HG02943 (cell line): ENCODE results near the gene NR4A3.

Source experiments
- ATAC-seq: cut with Tn5 transposase; IDR thresholded peaks from one replicate; pipeline ENCODE4 v1.9.1; 2021; ENCODE audit warnings: mild to moderate bottlenecking, low read depth, moderate library complexity; ENCODE audit not compliant: unreplicated experiment

Gene NR4A3

DNA sequence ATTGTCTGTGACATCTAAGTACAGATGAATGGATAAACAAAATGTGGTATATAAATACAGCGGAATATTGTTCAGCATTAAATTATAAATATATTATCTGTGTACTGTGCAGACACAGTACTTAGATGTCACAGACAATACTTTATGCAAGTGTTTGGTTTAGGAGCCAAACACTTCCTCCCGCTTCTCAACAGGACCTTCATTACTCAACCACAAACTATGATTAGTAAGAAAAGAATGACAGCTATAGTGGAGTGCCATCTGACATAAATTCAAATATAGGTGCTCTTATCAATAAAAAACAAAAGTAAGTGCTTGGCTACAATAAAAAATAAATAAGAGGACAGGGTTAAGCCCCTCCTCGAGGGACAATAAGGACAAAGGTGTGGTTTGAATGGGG is 45.9 kb downstream of the NR4A3 start:
- no peak for ATAC-seq

DNA sequence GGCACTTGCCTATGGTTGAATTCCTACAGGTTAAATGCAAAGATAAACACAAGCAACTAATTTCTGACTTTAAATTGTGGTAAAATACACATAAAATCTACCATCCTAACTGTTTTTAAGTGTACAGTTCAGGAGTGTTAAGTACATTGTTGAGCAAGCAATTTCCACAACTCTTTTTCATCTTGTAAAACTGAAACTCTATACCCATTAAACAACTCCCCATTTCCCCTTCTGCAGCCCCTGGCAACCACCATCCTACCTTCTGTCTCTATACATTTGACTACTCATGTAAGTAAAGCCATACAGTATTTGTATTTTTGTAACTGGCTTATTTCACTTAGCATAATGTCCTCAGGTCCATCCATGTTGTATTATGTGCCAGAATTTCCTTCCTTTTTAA is 46.3 kb downstream of the NR4A3 start:
- ATAC-seq = no peak

DNA sequence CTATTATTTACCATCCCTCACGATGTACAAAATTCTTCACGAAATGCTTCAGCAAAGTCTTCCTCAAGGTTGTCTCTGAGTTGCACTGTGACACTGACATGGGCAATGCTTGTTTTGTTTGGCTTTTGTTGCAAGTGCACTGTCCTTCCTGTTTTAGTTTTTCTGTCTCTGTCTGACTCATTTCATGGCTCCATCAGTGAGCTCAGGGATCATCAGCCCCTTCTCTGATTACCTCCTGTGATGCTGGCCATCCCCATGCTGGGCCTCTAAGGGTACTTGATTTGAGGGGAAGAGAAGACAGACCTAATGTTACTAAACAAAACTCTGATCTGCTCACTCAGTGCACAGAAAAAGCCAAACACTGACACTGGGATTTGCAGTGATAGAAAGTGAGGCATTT is 47.2 kb downstream of the NR4A3 start:
- ATAC-seq = peak; percentile 69

DNA sequence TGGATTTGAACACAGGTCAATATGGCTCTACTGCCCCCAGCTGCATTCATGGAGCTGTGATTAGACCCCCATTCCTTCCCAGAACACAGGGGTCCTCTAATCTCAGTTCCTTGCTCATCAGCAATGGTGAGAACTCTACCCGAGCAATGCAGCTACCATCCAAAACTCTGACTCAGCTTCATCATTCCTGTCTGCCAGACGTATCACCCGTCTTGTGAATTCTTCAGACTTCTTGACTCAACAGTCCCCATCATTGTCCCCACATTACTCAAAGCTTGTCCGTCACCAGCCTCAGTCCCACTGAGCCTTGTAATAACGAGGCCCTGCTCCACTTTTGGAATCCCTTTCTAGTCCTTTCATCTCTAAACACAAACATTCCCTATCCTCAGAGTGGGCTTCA is 48.4 kb downstream of the NR4A3 start:
- ATAC-seq = no peak

DNA sequence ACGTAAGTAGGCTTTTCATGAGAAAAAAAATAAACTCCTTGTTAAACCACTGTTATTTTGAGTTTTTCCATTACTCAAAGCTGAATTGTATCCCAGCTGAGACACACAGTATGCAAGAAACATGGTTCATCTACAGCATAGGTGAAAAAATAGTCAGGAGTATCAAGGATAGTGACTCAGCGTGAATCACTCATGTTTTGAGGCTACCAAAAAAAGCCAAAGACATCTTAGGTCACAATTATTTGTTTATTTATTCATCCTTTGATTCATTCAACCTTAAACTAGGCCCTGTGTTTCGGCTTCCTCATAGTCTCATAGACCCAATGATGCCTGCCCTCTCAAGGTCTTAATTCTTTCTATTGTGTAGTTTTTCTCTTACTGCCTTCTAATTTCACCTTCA is 51.8 kb downstream of the NR4A3 start:
- no peak for ATAC-seq

DNA sequence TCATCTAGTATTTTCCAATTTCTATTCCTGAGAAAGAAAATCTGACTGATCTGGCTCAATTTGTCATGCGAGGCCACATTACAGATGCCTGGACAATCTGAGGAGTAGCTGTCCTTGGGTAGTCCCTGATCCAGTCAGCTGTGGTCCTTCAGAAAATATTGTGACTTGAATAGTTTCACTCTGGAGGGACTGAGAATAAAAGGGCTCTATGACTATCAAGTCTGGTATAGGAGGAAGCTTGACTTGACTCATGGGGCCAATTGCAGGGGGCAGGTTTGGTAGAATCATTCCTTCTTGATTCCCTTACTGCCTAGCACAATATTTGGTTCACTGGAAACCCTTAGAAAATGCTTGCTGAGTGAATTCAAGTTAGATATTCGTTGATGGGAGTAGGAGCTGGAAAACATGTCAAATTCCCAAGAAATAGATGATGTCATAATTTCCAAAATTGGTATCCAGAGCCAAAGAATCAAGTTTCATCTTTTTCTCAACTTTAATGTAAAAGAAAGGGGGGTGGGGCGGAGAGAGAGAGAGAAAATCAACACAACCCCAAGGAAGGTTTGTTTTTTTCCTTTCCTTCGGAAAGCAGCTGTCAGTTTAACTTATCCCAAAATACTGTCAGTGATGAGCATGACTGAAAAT is 52.4 kb downstream of the NR4A3 start:
- ATAC-seq = no peak

DNA sequence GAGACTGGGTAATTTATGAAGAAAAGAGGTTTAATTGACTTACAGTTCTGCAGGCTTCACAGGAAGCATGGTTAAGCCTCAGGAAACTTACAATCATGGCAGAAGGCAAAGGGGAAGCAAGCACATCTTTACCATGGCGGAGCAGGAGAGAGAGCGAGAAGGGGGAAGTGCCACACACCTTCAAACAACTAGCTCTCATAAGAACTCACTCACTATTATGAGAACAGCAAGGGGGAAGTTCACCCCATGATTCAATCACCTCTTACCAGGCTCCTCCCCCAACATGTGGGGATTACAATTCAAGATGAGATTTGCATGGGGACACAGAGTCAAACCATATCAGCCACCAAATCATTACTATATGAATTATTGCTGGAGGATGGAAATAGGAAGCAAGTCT is 54.5 kb downstream of the NR4A3 start:
- ATAC-seq = no peak

DNA sequence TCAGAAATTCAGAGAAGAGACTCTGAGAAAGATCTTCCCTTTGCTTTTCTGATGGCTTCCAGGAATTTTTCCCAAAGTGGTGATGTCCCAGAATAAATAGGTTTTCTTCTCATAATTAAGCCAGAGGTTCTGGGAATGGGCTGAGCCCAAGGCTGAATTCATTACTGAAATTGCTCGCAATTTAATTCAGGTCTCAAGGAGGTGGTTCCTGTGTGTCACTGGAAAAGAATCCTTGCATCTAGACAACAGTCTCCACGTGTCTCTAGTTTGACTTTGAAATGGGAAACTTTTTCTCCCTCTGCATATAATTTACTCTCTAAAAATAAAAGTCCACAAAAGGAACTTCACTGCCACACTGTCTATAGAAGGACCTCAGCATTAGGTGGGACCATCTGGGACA is 57.0 kb downstream of the NR4A3 start:
- no peak for ATAC-seq

DNA sequence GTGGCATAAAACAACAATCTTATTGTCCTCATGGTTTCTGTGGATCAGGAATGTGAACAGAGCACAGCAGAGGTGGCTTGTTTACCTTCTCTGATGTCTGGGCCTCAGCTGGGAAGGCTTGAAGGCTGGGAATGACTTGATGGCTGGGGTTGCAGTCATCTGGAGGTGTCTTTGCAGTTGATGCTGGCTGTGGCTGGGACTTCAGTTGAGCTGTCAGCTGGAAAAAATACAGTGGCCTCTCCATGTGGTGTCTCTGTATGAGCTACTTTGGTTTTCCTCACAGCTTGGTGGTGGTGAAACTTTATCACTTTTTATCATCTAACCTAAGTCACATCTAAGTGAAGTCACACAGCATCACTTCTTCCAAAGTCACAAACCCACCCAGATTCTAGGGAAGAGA is 60.1 kb downstream of the NR4A3 start:
- ATAC-seq = no peak

DNA sequence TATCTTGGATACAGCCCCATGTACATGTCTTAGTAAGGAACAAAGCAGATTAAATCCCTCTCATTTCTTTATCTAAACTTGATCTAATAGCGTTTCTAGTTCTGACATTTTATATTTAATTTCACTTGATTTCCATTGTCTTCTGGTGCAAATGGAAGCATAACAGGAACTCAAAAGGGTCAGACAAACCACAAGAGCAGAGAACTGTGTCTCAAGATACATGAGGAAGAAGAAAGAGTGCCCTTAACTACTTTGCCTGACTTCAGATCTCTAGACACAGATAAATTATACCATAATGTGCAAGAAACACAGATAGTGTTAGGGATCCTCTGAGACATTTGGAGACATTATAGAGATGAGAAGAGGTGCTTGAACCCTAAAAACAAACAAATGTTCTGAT is 64.1 kb downstream of the NR4A3 start:
- ATAC-seq = no peak

DNA sequence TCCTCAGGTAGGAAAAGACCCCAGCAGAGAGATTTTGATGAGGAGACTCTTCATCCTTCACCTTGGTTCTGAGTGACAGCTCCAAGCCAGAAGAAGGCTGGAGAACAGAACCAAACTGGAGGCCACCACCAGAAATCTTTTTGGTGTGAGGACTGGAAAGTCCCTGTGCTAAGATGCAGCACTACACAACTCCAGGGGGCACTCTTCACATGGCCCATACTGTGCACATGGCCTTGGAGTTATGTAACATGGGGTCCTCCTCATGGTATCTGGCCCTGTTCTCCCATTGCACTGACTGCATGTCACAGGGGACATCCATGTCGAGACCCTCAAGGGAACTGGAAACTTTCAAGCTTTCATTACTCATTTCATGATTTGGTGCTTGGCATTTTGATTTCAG is 67.4 kb downstream of the NR4A3 start:
- ATAC-seq = no peak

DNA sequence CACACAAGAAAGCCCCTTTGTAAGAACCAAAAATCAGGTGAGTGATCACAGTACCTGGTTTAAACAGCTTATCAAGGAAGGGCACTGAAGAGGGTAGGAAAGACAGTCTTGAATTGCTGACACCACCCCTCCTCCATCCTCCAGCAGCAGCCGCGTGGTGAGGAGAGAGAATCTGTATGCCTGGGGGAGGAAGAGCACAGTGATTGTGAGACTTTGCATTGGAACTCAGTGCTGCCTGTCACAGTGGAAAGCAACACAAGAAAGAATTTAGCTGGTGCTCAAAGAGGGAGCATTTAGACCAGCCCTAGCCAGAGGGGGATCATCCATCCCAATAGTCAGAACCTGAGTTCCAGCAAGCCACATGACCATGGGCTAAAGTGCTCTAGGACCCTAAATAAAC is 73.1 kb downstream of the NR4A3 start:
- ATAC-seq = no peak

DNA sequence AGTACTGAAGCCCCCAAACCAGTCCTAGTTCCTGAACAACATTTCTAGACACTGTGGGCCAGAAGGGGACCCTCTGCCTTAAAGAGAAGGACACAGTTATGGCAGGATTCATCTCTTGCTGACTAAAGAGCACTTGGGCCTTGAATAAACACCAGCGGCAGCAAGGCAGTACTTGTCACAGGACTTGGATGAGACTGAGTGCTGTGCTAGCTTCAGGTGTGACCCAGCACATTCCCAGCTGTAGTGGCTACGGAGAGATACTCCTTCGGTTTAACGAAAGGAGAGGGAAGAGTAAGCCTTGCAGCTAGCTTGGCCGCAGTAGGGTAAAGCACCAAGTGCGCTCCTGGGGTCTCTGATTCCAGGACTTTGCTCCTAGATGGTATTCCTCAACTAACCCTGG is 73.8 kb downstream of the NR4A3 start:
- no peak for ATAC-seq

DNA sequence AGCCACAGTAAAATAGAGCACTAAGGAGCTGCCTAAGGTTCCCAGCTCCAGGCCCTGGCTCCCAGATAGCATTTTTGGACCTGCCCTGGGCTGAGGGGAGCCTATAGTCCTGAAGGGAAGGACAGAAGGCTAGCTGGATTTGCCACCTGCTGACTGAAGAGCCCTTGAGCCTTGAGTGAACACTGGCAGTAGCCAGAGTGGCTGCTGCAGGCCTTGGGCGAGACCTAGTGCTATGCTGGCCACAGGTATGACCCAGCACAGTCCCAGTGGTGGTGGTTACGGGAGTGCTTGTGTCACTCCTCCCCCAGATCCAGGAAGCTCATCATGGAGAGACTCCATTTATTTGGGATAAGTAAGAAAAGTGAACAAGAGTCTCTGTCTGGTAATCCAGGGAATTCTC is 74.4 kb downstream of the NR4A3 start:
- ATAC-seq = no peak

DNA sequence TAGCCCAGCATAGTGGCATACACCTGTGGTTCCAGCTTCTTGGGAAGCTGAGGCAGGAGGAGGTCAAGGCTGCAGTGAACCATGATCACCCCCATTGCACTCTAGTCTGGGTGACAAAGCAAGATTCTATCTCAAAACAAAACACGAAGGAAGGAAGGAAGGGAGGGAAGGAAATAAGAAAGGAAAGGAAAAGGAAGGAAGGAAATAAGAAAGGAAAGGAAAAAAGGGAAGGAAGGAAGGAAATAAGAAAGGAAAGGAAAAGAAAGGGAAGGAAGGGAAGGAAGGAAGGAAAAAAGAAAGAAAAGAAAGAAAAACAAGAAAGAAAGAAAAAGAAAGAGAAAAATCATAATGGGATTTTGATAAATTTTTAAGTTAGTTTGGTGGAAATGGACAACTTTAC is 81.7 kb downstream of the NR4A3 start:
- no peak for ATAC-seq

DNA sequence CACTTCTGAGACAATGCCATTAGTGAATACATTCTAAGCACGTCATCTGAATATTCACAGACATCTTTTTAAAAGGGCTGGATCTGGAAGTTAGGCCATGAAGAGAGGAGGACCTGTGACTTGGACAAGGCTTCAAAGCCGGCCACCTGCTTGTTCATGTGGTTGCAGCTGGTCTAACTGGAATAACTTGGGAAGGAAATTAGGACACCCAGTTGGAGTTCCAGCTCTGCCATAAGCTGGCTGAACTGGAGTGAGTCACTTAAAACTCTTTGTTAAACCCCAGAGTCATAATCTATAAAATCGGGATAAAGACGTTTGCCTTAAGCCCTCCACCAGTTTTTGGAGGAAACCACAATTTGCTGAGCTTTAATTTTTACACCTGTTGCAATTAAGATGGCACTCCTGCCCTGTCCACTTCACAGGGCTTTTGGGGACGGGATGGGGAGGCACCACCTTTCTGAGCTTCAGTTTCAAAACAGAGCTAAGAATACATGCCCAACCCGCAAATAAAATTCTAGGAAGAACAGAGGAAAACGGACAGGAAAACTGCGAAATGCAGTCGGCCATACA is 84.2 kb downstream of the NR4A3 start:
- ATAC-seq = peak; percentile 4

DNA sequence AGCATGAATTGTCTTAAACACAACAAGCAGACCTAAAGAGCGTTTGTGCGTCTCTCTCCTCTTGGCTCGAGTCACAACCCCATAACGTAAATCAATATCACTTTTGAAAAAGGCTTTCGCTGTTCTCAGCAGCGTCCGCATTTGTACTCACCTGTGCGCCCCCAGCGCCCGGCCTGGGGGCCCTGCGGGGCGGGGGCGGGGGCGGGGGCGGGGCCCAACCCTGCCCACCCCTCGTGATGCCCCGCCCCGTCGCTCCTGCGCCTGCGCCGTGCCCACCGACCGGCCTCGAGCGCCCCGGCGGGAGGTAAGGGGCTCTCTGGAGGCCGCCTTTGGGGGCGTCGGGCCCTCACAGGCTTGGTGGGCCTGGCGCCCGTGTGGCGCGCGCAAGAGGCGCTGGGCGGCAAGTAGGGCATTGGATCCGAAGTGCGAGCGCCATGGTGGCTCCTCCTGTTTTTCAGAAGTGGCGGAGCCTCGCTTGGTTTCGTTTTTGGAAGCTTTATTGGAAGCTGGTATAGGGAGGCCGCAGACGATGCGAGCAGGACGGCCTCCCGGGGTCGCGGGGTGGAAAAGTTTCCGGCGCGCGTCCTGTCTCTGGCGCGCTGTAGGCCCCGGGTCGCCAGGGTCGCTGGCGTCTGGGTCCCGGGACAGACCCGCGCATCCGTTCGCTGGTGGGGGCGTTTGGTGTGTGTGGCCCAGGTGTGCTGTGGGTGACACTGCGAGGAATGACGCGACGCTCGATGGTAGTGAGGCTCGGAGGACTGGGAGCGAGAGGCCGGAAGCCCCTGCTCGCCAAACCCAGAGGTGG is 84.9 kb downstream of the NR4A3 start, which contains the start of gene STX17:
TSS of gene STX17 (plus strand) at position 252 of the 805 bp plus-strand sequence. CDS start 8,586 bp downstream, outside the sequence.
- peak; percentile 84 for ATAC-seq

DNA sequence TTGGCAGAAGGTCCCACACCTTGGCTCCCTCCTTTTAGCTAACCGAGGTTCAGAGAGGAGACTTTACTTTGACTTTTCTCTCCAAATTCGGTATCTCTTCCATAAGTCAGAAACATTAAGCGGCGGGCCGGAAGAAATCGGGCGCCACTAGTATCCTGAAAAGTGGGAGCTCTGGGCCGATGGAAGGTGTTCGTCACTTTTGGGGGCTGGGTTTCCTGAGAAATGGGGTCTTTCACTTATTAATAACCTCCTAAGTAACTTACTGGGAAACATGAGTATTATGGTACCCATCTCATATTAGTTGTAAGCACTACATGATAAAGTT is 85.5 kb downstream of the NR4A3 start:
- ATAC-seq = peak; percentile 18

DNA sequence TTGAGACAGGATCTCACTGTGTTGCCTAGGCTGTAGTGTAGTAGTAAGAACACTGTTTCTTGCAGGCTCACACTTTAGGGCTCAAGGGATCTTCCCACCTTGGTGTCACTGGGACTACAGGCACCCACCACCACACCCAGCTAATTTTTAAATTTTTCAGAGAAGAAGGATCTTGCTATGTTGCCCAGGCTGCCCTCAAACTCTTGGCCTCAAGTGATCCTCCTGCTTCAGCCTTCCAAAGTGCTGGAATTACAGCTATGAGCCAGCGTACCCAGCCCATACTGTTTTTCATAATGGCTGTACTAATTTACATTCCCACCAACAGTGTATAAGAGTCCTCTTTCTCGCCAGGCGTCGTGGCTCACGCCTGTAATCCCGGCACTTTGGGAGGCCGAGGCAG is 89.9 kb downstream of the NR4A3 start:
- ATAC-seq = no peak
